SK-N-MC (cell line): ENCODE data around the gene SLC29A1.

ENCODE experiments used
- EZH2 ChIP-seq: fragments of 200-600 bp; sonication (generic); IDR thresholded peaks from one replicate; pipeline ENCODE4 v1.6.1; 2017; ENCODE audit warnings: antibody characterized with exemption
- FOXP2 ChIP-seq: optimal IDR thresholded peaks from 2 replicates; pipeline ENCODE3; 2011; ENCODE audit warnings: mild to moderate bottlenecking, moderate library complexity; ENCODE audit not compliant: insufficient read depth; ENCODE audit errors: extremely low read length, control extremely low read depth
- POLR2AphosphoS5 ChIP-seq: IDR thresholded peaks from 2 replicates; pipeline ENCODE4 v1.6.1; 2012; ENCODE audit warnings: mild to moderate bottlenecking, low read depth, low read length, borderline replicate concordance

GRCh38 chr6:44247338-44248302 lies 24.2 kb downstream of the SLC29A1 start:
- no peak for TF ChIP-seq EZH2
- no peak for TF ChIP-seq POLR2AphosphoS5
- TF ChIP-seq FOXP2 = no peak
